ENCODE measurements around the gene HCN1.
"Not testable (repeated sequence)": the region's sequence is repeated elsewhere in the genome, so short reads cannot be mapped to it uniquely, and the experiment has no call there.

HCN1 gene

DNA sequence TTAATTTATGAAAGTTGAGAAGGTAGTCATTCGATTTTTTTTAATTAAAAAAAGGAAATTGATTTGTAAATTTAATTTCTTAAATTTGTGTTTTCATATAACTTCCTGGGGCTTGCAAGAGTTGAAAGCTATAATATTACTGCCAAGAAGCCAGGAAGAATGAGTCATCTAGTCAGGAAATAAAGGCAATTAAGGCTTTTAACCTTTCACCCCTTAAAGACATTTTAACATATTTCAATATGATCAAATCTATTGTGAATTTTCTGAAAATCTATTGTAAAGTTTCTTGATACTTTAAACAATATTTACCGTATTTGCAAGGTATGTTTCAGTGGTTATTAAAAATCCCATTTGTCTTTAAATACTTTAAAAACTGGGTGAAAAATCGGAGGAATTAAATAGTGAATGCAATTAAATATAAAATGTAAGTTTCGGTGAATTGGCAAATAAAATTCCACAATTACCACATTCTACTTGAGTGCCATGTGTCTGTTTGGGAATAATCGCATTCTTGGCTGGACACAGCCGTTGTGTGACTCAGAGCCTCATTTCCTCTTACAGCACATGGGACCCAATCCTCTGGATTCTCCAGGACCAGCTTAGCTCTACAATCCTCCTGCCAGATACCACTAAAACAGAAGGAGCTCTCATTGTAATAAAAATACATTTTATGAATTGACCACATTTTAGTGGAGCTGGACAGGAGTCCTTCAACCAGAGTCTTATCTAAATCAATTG lies 310.7 kb downstream of the HCN1 start:
- no peak overlapping the region for H3K4me3 ChIP-seq (replicated peaks; ENCODE audit: low read depth, low read length)
- TF ChIP-seq, protein P1, sequence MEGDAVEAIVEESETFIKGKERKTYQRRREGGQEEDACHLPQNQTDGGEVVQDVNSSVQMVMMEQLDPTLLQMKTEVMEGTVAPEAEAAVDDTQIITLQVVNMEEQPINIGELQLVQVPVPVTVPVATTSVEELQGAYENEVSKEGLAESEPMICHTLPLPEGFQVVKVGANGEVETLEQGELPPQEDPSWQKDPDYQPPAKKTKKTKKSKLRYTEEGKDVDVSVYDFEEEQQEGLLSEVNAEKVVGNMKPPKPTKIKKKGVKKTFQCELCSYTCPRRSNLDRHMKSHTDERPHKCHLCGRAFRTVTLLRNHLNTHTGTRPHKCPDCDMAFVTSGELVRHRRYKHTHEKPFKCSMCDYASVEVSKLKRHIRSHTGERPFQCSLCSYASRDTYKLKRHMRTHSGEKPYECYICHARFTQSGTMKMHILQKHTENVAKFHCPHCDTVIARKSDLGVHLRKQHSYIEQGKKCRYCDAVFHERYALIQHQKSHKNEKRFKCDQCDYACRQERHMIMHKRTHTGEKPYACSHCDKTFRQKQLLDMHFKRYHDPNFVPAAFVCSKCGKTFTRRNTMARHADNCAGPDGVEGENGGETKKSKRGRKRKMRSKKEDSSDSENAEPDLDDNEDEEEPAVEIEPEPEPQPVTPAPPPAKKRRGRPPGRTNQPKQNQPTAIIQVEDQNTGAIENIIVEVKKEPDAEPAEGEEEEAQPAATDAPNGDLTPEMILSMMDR (IDR thresholded peaks at IDR 0.05; ENCODE audit: low read length, missing control alignments), result no peak
- peak; percentile 71 for DNase-seq (ENCODE audit: low read depth)

DNA sequence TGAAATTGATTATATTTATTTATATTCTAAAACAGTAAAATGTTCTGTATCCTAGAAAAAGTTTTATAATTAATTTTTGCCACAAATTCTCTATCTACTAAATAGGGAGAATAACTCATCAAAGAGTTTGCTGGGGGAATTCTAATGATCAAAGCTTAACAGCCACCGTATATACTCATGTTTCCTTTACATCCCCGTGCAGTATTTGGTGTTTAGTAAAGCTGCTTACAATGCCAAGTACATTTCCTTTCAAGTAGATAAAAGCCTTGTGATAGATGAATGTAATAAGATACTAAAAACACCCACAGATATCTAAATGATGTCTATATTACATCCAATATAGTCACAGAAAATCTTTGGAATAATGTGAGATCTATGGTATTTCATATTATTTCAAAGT lies 312.2 kb downstream of the HCN1 start:
- no peak for DNase-seq (ENCODE audit: low read depth)
- no peak overlapping the region for H3K4me3 ChIP-seq (replicated peaks; ENCODE audit: low read depth, low read length)
- TF ChIP-seq, protein P1 (IDR thresholded peaks at IDR 0.05; ENCODE audit: low read length, missing control alignments), result no peak

DNA sequence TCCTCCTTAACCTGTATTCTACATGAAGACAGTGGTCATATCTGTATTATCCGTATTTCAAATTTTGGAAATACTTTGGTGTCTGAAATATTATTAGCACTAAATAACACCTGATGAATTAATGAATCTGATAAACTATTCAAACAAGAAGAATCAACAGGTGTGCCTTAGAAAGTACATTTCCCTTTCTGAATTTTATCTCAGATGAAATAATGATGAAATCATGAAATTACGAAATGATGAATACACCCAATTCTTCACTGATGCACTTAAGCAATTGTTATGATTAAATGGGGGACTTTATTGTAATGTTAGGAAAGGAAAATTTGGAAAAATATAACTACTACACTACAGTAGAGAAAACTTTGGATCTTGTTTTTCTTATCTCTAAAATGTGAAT lies 313.6 kb downstream of the HCN1 start:
- H3K4me3 ChIP-seq (replicated peaks; ENCODE audit: low read depth, low read length), result no peak overlapping the region
- no peak for DNase-seq (ENCODE audit: low read depth)
- TF ChIP-seq, protein P1 (IDR thresholded peaks at IDR 0.05; ENCODE audit: low read length, missing control alignments), result no peak

DNA sequence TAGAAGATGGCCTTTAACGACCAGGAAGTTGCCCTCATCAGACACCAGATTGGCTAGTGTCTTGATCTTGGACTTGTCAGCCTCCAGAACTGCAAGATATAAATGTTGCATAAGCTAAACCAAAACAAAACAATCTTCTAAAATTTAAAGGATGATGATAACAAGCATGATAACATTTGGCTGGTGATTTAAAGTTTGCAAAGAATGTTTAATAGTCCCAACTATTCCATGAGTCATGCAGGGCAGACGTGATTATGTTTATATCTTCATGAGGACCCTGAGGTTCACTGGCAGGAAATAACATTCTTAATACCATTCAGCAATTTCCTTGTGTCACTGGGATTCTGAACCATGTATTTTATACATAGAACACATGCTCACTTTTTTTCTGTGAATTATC lies 319.8 kb downstream of the HCN1 start:
- no peak overlapping the region for H3K4me3 ChIP-seq (replicated peaks; ENCODE audit: low read depth, low read length)
- DNase-seq (ENCODE audit: low read depth), result peak; percentile 28
- TF ChIP-seq, protein P1 (IDR thresholded peaks at IDR 0.05; ENCODE audit: low read length, missing control alignments), result no peak

DNA sequence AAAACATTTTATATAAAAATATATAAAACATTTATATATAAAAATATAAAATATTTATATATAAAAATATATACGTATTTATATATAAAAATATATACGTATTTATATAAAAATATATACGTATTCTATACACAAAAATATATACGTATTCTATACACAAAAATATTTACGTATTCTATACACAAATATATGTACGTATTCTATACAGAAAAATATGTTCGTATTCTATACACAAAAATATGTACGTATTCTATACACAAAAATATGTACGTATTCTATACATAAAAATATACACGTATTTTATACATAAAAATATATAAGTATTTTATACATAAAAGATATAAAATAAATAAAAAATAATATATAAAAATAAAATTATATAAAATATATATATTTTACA lies 323.6 kb downstream of the HCN1 start:
- no peak for DNase-seq (ENCODE audit: low read depth)
- no peak overlapping the region for H3K4me3 ChIP-seq (replicated peaks; ENCODE audit: low read depth, low read length)
- TF ChIP-seq, protein P1 (IDR thresholded peaks at IDR 0.05; ENCODE audit: low read length, missing control alignments), result no peak

DNA sequence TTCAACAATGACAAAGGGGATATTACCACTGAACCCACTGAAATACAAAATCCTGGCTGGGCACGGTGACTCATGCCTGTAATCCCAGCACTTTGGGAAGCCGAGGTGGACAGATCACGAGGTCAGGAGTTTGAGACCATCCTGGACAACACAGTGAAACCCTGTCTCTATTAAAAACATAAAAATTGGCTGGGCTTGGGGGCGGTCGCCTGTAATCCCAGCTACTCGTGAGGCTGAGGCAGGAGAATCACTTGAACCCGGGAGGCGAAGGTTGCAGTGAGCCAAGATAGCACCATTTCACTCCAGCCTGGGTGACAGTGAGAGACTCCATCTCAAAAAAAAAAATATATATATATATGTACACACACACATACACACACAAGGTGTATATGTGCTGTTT lies 324.8 kb downstream of the HCN1 start:
- DNase-seq (ENCODE audit: low read depth); H3K4me3 ChIP-seq (replicated peaks; ENCODE audit: low read depth, low read length): not testable (repeated sequence)

DNA sequence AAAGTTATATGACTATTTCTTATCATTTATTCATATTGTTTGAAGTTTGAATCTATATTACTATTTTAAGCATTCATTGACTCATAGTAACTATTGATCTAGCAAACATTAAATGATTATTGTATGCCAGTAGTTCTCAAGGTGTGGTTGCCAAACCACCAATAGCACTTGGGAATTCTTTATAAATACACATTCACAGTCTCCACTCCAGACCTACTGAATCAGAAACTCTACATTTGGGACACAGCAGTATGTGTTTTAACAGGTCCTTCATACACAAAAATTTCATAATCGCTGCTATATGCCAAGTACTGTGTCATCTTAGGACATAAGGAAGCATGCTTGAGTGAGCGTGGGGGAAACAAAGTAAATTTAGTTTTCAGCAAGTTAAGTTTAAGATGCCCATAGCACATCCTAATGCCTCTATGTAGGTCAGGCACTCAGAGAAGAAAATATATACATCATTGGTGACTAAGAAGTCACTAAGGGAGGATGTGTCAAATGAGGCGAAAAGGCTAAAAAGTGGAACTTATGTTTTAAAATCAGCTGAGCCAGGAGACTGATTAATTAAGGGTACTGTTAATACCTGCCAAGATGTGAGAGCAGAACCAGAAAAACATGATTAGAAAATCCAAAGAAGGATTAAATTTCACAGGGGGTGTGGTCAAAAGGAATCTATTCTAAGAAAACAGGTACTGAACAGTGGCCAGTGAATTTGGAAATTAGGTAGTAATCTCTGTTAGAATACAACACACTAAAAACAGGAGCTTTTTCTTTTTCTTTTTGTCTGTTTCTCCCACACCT lies 340.8 kb downstream of the HCN1 start:
- no peak for DNase-seq (ENCODE audit: low read depth)
- no peak overlapping the region for H3K4me3 ChIP-seq (replicated peaks; ENCODE audit: low read depth, low read length)
- TF ChIP-seq, protein P1 (IDR thresholded peaks at IDR 0.05; ENCODE audit: low read length, missing control alignments), result no peak
